Activated T-helper 17 cell treated with anti-CD3 and anti-CD28 coated beads, Interleukin-2, amount 50 U/mL, for 72 hours (primary cell): ENCODE measurements around the gene PPM1H. TPM values are rescaled to one million over a fixed set of nuclear protein-coding genes. Genes with fewer than 3 reads are reported as not detected.
A peak's percentile ranks its signal among the peaks of the same experiment; 100 is the strongest.

Source experiments
- ATAC-seq: fragments of 150-1000 bp; cut with Tn5 transposase; replicated peaks from 2 replicates; pipeline ENCODE4 v1.10.0; 2021; ENCODE audit warnings: mild to moderate bottlenecking, moderate library complexity
- H3K27ac Mint-ChIP-seq: one replicate; pipeline ENCODE4 v1.8.0; 2022; ENCODE audit warnings: mixed read lengths
- H3K27me3 Mint-ChIP-seq: one replicate; pipeline ENCODE4 v1.8.0; 2022; ENCODE audit warnings: mixed read lengths
- H3K36me3 Mint-ChIP-seq: one replicate; pipeline ENCODE4 v1.8.0; 2022; ENCODE audit warnings: low read depth, mild to moderate bottlenecking, mixed read lengths
- H3K4me1 Mint-ChIP-seq: one replicate; pipeline ENCODE4 v1.8.0; 2022; ENCODE audit warnings: mixed read lengths
- H3K4me3 Mint-ChIP-seq: one replicate; pipeline ENCODE4 v1.8.0; 2022; ENCODE audit warnings: mild to moderate bottlenecking, mixed read lengths
- H3K9me3 Mint-ChIP-seq: one replicate; pipeline ENCODE4 v1.8.0; 2022; ENCODE audit warnings: mixed read lengths
- total RNA-seq, 2 donors: library from RNA; stranded (reverse); gene quantifications; one replicate each; pipeline ENCODE4 v1.2.3, GENCODE V29; 2022

The PPM1H gene
- total RNA-seq, 2 donors from 2014 or later = not detected

- Mint-ChIP-seq H3K36me3 (peaks cover 21% of the 10 kb centered on the region), H3K27me3 (no peaks in the 10 kb centered on the region), H3K9me3 (no peaks in the 10 kb centered on the region), H3K4me3 (peak overlapping the region; percentile 96), H3K27ac (peak overlapping the region; percentile 95), H3K4me1 (peaks cover 22% of the 10 kb centered on the region)
- ATAC-seq = no peak
Observed at GRCh38 chr12:62604871-62605270, 330.1 kb downstream of the PPM1H start.

GRCh38 chr12:62604373-62604772 lies 330.6 kb downstream of the PPM1H start:
- Mint-ChIP-seq H3K9me3 (no peaks in the 10 kb centered on the region), H3K36me3 (peaks cover 21% of the 10 kb centered on the region), H3K4me3 (peak overlapping the region; percentile 96), H3K27ac (peak overlapping the region; percentile 95), H3K4me1 (peaks cover 22% of the 10 kb centered on the region), H3K27me3 (no peaks in the 10 kb centered on the region)
- no peak for ATAC-seq

GRCh38 chr12:62603811-62604098 lies 331.2 kb downstream of the PPM1H start:
- Mint-ChIP-seq H3K36me3 (peaks cover 21% of the 10 kb centered on the region), H3K4me1 (peaks cover 22% of the 10 kb centered on the region), H3K4me3 (peak overlapping the region; percentile 96), H3K27ac (peak overlapping the region; percentile 95), H3K27me3 (no peaks in the 10 kb centered on the region), H3K9me3 (no peaks in the 10 kb centered on the region)
- ATAC-seq = no peak

- peaks cover 22% of the 10 kb centered on the region for H3K4me1 Mint-ChIP-seq
Observed at GRCh38 chr12:62603061-62603810, 331.7 kb downstream of the PPM1H start.

GRCh38 chr12:62602255-62603060 lies 332.5 kb downstream of the PPM1H start:
- peaks cover 21% of the 10 kb centered on the region for H3K36me3 Mint-ChIP-seq
- ATAC-seq = peak; percentile 73
- peak overlapping the region; percentile 99 for H3K27ac Mint-ChIP-seq
- H3K4me1 Mint-ChIP-seq = peaks cover 22% of the 10 kb centered on the region
- H3K9me3 Mint-ChIP-seq = no peaks in the 10 kb centered on the region
- H3K4me3 Mint-ChIP-seq = peak overlapping the region; percentile 96
- H3K27me3 Mint-ChIP-seq = no peaks in the 10 kb centered on the region

More at GRCh38 chr12:62603061-62603810, 331.7 kb downstream of the PPM1H start:
- ATAC-seq = peak; percentile 77
- Mint-ChIP-seq H3K36me3 (peaks cover 21% of the 10 kb centered on the region), H3K9me3 (no peaks in the 10 kb centered on the region), H3K27me3 (no peaks in the 10 kb centered on the region), H3K27ac (peak overlapping the region; percentile 99), H3K4me3 (peak overlapping the region; percentile 96)

GRCh38 chr12:62601765-62602164 lies 333.2 kb downstream of the PPM1H start:
- Mint-ChIP-seq H3K36me3 (peaks cover 21% of the 10 kb centered on the region), H3K4me3 (peak overlapping the region; percentile 96), H3K9me3 (no peaks in the 10 kb centered on the region), H3K27me3 (no peaks in the 10 kb centered on the region), H3K4me1 (peaks cover 19% of the 10 kb centered on the region), H3K27ac (peak overlapping the region; percentile 99)
- ATAC-seq = no peak

GRCh38 chr12:62599854-62600437 lies 335.0 kb downstream of the PPM1H start:
- no peak overlapping the region for H3K27ac Mint-ChIP-seq
- no peak for ATAC-seq
- H3K4me1 Mint-ChIP-seq = peaks cover 11% of the 10 kb centered on the region
- no peaks in the 10 kb centered on the region for H3K27me3 Mint-ChIP-seq
- peaks cover 16% of the 10 kb centered on the region for H3K36me3 Mint-ChIP-seq
- no peak overlapping the region for H3K4me3 Mint-ChIP-seq
- H3K9me3 Mint-ChIP-seq = no peaks in the 10 kb centered on the region

- H3K4me1 Mint-ChIP-seq = peaks cover 5% of the 10 kb centered on the region
- H3K27ac Mint-ChIP-seq = no peak overlapping the region
- no peaks in the 10 kb centered on the region for H3K9me3 Mint-ChIP-seq
- no peak for ATAC-seq
- H3K27me3 Mint-ChIP-seq = no peaks in the 10 kb centered on the region
- peaks cover 8% of the 10 kb centered on the region for H3K36me3 Mint-ChIP-seq
- no peak overlapping the region for H3K4me3 Mint-ChIP-seq
Observed at GRCh38 chr12:62598846-62599245, 336.1 kb downstream of the PPM1H start.

GRCh38 chr12:62597253-62597652 lies 337.7 kb downstream of the PPM1H start:
- H3K4me3 Mint-ChIP-seq = no peak overlapping the region
- H3K4me1 Mint-ChIP-seq = peaks cover 5% of the 10 kb centered on the region
- H3K27ac Mint-ChIP-seq = no peak overlapping the region
- H3K27me3 Mint-ChIP-seq = no peaks in the 10 kb centered on the region
- no peaks in the 10 kb centered on the region for H3K9me3 Mint-ChIP-seq
- no peak for ATAC-seq
- H3K36me3 Mint-ChIP-seq = peaks cover under 1% of the 10 kb centered on the region

Other genes with a start within 250 kb of the PPM1H start
- gene AVPR1A, start 216.1 kb upstream of the PPM1H start, total RNA-seq = not detected